Measurements from ENCODE around the gene GADD45B. TPM values are rescaled to one million over a fixed set of nuclear protein-coding genes. Genes with fewer than 3 reads are reported as not detected.
"Not testable (repeated sequence)": the region's sequence is repeated elsewhere in the genome, so short reads cannot be mapped to it uniquely, and the experiment has no call there.

The GADD45B gene
- total RNA-seq, 1 donor from 2014 or later: 177 TPM

DNA sequence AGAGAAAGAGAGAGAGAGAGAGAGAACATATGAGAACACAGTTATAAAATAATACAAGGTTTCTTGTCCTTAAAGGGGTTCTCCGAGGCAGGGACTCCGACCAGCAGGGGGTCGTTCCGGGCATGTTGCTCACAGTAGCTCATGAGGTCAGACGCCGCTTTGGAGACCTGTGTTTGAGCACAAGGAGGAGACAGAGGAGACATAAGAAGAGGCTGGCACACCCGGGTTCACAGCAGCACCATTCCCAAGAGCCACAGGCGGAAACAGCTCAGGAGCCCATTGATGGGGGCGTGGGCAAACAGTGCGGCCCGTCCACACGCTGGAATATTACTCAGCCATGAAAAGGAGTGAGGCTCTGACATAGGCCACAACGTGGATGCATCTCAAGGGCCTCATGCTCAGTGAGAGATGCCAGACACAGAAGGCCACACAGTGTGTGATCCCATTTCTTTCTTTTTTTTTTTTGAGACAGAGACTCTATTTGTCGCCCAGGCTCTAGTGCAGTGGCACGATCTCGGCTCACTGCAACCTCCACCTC is 39.1 kb downstream of the GADD45B start:
- no peaks in the 10 kb centered on the region for H3K9me3 Mint-ChIP-seq (ENCODE audit: low read depth)
- H3K4me3 Mint-ChIP-seq (ENCODE audit: unreplicated experiment): no peak overlapping the region
- no peak overlapping the region for H3K27ac Mint-ChIP-seq (ENCODE audit: unreplicated experiment)
- peaks cover 15% of the 10 kb centered on the region for H3K4me1 Mint-ChIP-seq (ENCODE audit: low read depth)
- TF ChIP-seq, protein P1, sequence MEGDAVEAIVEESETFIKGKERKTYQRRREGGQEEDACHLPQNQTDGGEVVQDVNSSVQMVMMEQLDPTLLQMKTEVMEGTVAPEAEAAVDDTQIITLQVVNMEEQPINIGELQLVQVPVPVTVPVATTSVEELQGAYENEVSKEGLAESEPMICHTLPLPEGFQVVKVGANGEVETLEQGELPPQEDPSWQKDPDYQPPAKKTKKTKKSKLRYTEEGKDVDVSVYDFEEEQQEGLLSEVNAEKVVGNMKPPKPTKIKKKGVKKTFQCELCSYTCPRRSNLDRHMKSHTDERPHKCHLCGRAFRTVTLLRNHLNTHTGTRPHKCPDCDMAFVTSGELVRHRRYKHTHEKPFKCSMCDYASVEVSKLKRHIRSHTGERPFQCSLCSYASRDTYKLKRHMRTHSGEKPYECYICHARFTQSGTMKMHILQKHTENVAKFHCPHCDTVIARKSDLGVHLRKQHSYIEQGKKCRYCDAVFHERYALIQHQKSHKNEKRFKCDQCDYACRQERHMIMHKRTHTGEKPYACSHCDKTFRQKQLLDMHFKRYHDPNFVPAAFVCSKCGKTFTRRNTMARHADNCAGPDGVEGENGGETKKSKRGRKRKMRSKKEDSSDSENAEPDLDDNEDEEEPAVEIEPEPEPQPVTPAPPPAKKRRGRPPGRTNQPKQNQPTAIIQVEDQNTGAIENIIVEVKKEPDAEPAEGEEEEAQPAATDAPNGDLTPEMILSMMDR (IDR thresholded peaks at IDR 0.05): no peak
- no peaks in the 10 kb centered on the region for H3K27me3 Mint-ChIP-seq (ENCODE audit: low read depth)
- H3K36me3 Mint-ChIP-seq (ENCODE audit: low read depth): no peaks in the 10 kb centered on the region
- no peak for DNase-seq (ENCODE audit: low spot score)

DNA sequence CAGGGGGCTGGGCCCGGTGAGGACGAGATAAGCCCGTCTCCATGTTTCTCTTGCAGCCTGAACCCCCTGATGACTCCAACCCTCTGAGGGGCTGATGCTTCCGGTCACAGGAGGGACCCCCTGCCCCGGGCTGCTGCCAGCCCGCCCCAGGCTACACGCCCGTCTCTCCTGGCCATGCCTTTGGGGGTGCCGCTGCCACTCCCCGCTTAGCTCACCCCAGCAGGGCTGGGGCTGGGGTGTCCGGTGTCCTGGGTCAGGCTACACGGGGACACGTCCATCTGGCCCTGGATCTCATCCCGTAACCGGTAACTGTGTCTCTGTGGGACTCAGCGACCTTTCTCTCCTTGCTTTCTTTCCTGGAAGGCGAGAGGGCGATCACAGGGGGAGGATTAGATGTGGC is 40.8 kb downstream of the GADD45B start:
- H3K4me3 Mint-ChIP-seq (ENCODE audit: unreplicated experiment): no peak overlapping the region
- DNase-seq (ENCODE audit: low spot score): no peak
- no peaks in the 10 kb centered on the region for H3K27me3 Mint-ChIP-seq (ENCODE audit: low read depth)
- no peaks in the 10 kb centered on the region for H3K9me3 Mint-ChIP-seq (ENCODE audit: low read depth)
- TF ChIP-seq, protein P1 (IDR thresholded peaks at IDR 0.05): no peak
- H3K4me1 Mint-ChIP-seq (ENCODE audit: low read depth): peaks cover 16% of the 10 kb centered on the region
- no peaks in the 10 kb centered on the region for H3K36me3 Mint-ChIP-seq (ENCODE audit: low read depth)
- no peak overlapping the region for H3K27ac Mint-ChIP-seq (ENCODE audit: unreplicated experiment)

DNA sequence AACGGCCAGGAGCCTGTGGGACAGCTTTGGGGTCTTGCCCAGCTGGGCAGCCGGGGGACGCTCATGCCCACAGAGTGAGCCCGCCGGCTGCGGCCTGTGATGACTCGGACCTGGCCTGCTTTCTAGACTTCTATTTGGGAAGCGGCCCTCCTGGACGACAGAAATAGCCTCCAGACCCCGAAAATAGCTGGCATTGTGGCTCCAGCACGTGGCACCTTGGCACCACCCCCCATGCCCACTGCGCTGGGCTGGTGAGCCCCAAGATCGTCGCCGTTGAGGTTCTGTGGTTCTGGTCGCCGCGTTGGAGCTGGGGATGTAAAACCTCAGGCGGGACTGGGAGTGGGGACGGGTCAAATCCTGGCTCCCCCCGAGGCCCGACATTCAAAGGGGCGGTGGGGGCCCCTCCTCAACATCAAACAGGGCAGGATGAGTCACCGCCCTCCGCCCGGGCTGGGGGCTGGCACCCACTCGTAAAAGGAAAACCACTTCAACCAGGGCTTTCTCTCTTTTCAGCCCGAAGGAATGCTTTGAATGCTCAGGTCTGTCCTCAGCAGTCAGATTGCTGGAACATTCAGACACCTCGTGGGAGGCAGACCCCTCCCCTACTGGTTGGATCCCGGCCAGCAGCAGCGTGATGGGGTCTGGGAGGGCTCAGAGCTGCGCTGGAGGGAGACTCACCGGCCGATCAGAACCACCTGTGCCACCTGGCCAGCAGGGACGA is 42.1 kb downstream of the GADD45B start:
- Mint-ChIP-seq H3K4me3 (ENCODE audit: unreplicated experiment) (no peak overlapping the region), H3K36me3 (ENCODE audit: low read depth) (no peaks in the 10 kb centered on the region), H3K27me3 (ENCODE audit: low read depth) (no peaks in the 10 kb centered on the region), H3K9me3 (ENCODE audit: low read depth) (no peaks in the 10 kb centered on the region), H3K4me1 (ENCODE audit: low read depth) (peaks cover 29% of the 10 kb centered on the region), H3K27ac (ENCODE audit: unreplicated experiment) (peak overlapping the region; percentile 76)
- TF ChIP-seq, protein P1 (IDR thresholded peaks at IDR 0.05): no peak
- no peak for DNase-seq (ENCODE audit: low spot score)

DNA sequence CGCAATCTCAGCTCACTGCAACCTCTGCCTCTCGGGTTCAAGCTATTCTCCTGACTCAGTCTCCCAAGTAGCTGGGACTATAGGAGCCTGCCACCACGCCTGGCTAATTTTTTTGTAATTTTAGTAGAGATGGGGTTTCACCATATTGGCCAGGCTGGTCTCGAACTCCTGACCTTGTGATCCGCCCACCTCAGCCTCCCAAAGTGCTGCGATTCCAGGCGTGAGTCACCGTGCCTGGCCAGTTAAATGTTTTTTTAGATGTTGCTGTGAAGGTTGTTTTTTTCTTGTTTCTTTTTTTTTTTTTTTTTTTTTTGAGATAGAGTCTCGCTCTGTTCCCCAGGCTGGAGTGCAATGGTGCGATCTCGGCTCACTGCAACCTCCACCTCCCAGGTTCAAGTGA is 42.9 kb downstream of the GADD45B start:
- H3K9me3 Mint-ChIP-seq (ENCODE audit: low read depth); H3K4me3 Mint-ChIP-seq (ENCODE audit: unreplicated experiment); H3K27ac Mint-ChIP-seq (ENCODE audit: unreplicated experiment); H3K27me3 Mint-ChIP-seq (ENCODE audit: low read depth); H3K36me3 Mint-ChIP-seq (ENCODE audit: low read depth); DNase-seq (ENCODE audit: low spot score): not testable (repeated sequence)
- H3K4me1 Mint-ChIP-seq (ENCODE audit: low read depth): peaks cover 36% of the 10 kb centered on the region

DNA sequence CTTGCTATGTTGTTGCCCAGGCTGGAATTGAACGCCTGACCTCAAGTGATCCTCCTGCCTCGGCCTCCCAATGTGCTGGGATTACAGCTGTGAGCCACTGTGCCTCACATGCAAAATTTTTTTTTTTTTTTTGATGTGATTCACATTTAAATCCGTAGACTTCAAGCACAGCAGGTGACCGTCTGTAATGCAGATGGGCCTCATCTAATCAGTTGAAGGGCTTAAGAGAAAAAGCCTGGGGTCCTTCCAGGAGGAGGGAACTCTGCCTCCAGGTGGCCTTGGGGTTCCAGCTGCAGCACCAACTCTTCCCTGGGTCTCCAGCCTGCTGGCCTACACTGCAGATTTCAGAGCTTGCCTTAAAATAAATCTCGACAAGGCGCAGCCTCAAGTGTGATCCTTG is 43.6 kb downstream of the GADD45B start:
- H3K27me3 Mint-ChIP-seq (ENCODE audit: low read depth): no peaks in the 10 kb centered on the region
- no peak overlapping the region for H3K4me3 Mint-ChIP-seq (ENCODE audit: unreplicated experiment)
- DNase-seq (ENCODE audit: low spot score): no peak
- TF ChIP-seq, protein P1 (IDR thresholded peaks at IDR 0.05): no peak
- no peaks in the 10 kb centered on the region for H3K36me3 Mint-ChIP-seq (ENCODE audit: low read depth)
- H3K9me3 Mint-ChIP-seq (ENCODE audit: low read depth): no peaks in the 10 kb centered on the region
- peaks cover 42% of the 10 kb centered on the region for H3K4me1 Mint-ChIP-seq (ENCODE audit: low read depth)
- peak overlapping the region; percentile 8 for H3K27ac Mint-ChIP-seq (ENCODE audit: unreplicated experiment)
